ENCODE measurements around the gene TBX2. TPM values are rescaled to one million over a fixed set of nuclear protein-coding genes. Genes with fewer than 3 reads are reported as not detected.

Gene TBX2
- total RNA-seq, 5 donors from 2014 or later (not counting 1 experiment from before 2014, with no cell fraction given), result 0.26 to 0.82 (median 0.32) TPM; not detected in 2

DNA sequence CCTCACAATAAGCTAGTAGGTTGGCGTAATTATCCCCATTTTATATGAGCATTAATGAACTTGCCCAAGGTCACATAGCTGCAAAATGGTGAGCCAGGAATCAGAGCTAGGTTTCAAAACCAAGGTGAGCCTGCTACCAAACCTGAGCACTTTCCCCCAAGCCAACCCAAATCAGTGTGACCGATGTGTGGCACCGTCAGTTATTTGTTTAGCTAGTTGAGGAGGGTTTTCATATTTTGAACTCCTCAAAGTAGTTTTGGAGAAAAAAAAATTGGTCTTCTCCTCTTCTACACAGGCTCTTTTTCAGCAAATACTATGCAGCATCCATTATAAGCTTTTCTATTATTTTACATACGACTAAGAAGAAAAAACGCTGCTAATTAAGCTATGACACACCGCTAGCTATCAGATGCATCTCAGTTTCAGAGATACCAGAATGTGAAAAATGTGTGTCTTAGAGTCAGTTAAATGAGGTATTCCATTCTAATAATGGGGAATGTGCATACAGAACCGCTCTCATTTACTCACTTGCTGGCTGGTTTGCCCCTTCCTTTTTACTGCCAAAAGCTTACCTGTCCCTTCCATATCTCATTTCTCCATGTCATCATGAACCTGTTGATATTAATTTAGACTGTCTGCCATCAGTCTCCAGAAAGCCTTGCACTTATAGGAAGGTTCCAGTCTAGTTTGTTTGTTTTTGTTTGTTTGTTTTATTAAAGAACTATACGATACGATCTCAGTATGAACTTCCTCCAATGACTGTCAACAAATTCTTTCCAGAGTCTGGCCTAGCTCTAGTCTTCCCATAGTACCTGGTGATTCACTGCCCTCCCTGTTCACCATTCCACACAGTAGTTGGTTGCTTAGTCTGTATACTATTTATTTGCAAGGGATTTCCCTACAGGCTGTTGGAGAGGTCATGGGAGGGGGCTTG is 50.3 kb downstream of the TBX2 start:
- H3K4me3 Mint-ChIP-seq, result no peak overlapping the region
- ChIA-PET CTCF (interaction anchor here in 1 of 2 donors (0.5 to 0.8 kb wide), 2 partner anchors 35 to 677 kb away, joined by 3 read pairs; no protein-coding TSS in a partner anchor), POLR2A (interaction anchor here in 1 of 2 donors (0.6 kb wide), 1 partner anchor 158 kb away, joined by 8 read pairs; no protein-coding TSS in a partner anchor)
- no peaks in the 10 kb centered on the region for H3K36me3 Mint-ChIP-seq
- H3K4me3 ChIP-seq (ENCODE audit: control insufficient read depth in 1 of 2, extremely low read depth in 1 of 2, low read length in 1 of 2), result no peak overlapping the region
- no CpG with 5 or more reads among the region's 9 CpGs for WGBS (ENCODE audit: insufficient coverage)
- peaks cover 27 to 51% of the 10 kb centered on the region in 2 experiments for H3K27me3 ChIP-seq (replicated peaks in 1 of 2; ENCODE audit: control insufficient read depth in 2 of 2, extremely low read depth in 1 of 2, insufficient read depth in 2 of 2, low read length in 1 of 2)
- peaks cover 19 to 22% (median 19%) of the 10 kb centered on the region in 3 donors for H3K4me1 Mint-ChIP-seq
- no peaks in the 10 kb centered on the region for H3K36me3 ChIP-seq (ENCODE audit: control insufficient read depth in 2 of 2, extremely low read depth in 1 of 2, insufficient read depth in 1 of 2, low read length in 1 of 2)
- ATAC-seq (replicated peaks in 1 of 4) (no peak), DNase-seq (no peak)
- H3K27me3 Mint-ChIP-seq, result peaks cover 58 to 67% of the 10 kb centered on the region in 2 donors
- peaks cover 0 to 21% of the 10 kb centered on the region in 2 experiments for H3K4me1 ChIP-seq (ENCODE audit: control insufficient read depth in 1 of 2, extremely low read depth in 1 of 2, insufficient read depth in 2 of 2, low read length in 2 of 2)
- H3K9me3 ChIP-seq, result no peaks in the 10 kb centered on the region
- no peaks in the 10 kb centered on the region for H3K9me3 Mint-ChIP-seq
- no peak overlapping the region for H3K27ac Mint-ChIP-seq
- no peak overlapping the region for H3K27ac ChIP-seq (ENCODE audit: low read length)

DNA sequence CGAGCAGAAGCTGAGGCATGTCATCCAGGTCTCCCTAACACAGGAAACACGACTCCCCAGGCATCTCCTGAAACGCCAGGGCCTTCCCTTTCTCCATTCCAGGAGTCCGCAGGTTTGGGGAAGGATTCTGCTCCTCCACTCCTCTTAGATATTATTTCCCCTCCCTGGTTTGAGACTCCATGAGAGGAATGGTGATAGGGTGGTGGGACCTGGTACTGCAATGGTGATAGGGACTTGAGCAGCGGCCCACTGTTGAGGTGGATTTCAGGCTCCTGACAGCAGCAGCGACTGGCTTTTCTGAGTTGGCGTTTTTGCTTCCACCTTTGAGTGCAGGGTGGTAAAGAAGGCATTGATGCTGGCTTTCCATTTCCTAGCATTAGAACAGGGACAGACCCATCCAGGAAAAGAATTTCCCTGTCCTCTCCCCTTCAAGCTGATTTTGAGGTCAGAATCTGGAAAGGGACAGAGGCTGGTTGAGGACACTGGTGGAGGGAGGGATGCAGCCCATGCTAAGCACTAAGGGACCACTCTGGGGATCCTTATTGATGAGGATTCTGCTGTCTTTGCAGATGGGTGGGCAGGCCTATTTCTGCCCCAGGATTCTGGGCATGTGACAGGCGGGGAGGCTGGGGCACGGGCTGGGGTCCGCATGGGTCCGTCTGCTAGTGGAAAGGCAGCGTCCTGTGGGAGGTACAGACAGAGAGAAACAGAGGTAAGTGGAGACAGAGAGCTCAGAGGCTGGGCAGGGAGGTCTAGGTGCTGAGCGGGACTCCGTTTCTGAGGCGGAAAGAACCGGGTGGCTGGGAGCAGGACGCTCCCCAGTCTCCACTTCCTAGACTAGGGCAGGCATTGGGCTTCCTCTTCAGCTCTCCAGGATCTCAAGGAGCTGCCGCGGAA is 51.2 kb downstream of the TBX2 start:
- Histone ChIP-seq H3K4me3 (ENCODE audit: control insufficient read depth in 1 of 2, extremely low read depth in 1 of 2, low read length in 1 of 2) (no peak overlapping the region), H3K4me1 (ENCODE audit: control insufficient read depth in 1 of 2, extremely low read depth in 1 of 2, insufficient read depth in 2 of 2, low read length in 2 of 2) (peaks cover 0 to 26% of the 10 kb centered on the region in 2 experiments), H3K9me3 (no peaks in the 10 kb centered on the region), H3K27ac (ENCODE audit: low read length) (no peak overlapping the region), H3K36me3 (ENCODE audit: control insufficient read depth in 2 of 2, extremely low read depth in 1 of 2, insufficient read depth in 1 of 2, low read length in 1 of 2) (no peaks in the 10 kb centered on the region), H3K27me3 (replicated peaks in 1 of 2; ENCODE audit: control insufficient read depth in 2 of 2, extremely low read depth in 1 of 2, insufficient read depth in 2 of 2, low read length in 1 of 2) (peaks cover 31 to 53% of the 10 kb centered on the region in 2 experiments)
- Mint-ChIP-seq H3K27ac (no peak overlapping the region), H3K9me3 (no peaks in the 10 kb centered on the region), H3K4me1 (peaks cover 25 to 30% (median 26%) of the 10 kb centered on the region in 3 donors), H3K27me3 (peaks cover 61 to 68% of the 10 kb centered on the region in 2 donors), H3K4me3 (peak overlapping the region in 2 of 3 donors; percentile 46 to 63), H3K36me3 (no peaks in the 10 kb centered on the region)
- ATAC-seq (replicated peaks in 1 of 4) (no peak), DNase-seq (no peak)
- CTCF ChIA-PET, result no interaction called here
- POLR2A ChIA-PET, result no interaction called here
- WGBS (ENCODE audit: insufficient coverage), result 38% methylated on average over 13 of the region's 19 CpGs

DNA sequence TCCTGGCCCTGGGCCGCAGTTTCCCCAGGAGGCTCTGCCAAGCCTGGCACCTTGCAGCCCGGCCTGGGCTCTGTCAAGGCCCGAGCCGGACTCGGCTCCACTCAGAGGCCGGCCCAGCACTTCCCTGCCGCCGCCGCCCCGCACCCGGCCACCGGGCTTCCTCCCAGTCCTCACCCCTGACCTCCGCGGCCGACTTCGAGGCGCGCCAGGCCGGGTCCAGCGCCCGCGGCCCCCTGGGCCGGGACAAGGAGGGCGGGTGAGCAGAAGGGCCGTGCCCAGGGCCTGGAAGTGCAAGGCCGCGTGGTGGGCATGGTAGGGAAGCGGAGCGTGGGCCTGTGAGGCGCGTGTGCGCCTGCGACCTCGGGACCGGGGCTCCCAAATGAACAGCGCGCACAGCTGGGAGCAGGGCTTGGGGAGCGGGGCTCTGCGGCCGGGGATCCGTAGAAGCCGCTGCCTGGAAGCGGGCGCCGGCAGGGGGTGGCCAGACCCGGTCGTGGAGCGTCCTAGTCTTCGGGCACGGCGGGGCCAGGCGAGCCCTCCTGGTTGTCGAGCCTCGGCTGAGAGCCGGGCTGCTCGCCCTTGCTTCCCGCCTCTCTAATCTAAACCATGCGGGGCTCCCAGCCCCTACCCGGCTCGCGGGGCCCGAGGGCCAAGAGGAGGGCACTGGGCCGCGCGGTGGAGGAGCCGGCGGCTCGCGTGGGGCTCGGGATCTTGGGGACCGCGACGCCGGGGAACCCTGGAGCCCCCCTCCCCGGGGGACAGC is 52.1 kb downstream of the TBX2 start:
- no peaks in the 10 kb centered on the region for H3K9me3 Mint-ChIP-seq
- no peak for DNase-seq
- no peaks in the 10 kb centered on the region for H3K9me3 ChIP-seq
- H3K27me3 Mint-ChIP-seq, result peaks cover 56 to 69% of the 10 kb centered on the region in 2 donors
- peak overlapping the region in 1 of 2 donors; percentile 32 for H3K4me3 ChIP-seq (ENCODE audit: control insufficient read depth in 1 of 2, extremely low read depth in 1 of 2, low read length in 1 of 2)
- peak overlapping the region in 1 of 3 donors; percentile 63 for H3K4me3 Mint-ChIP-seq
- no peaks in the 10 kb centered on the region for H3K36me3 Mint-ChIP-seq
- ChIA-PET POLR2A (no interaction called here), CTCF (no interaction called here)
- H3K4me1 Mint-ChIP-seq, result peaks cover 25 to 30% (median 27%) of the 10 kb centered on the region in 3 donors
- peaks cover 0 to 33% of the 10 kb centered on the region in 2 experiments for H3K4me1 ChIP-seq (ENCODE audit: control insufficient read depth in 1 of 2, extremely low read depth in 1 of 2, insufficient read depth in 2 of 2, low read length in 2 of 2)
- peaks cover 31 to 60% of the 10 kb centered on the region in 2 experiments for H3K27me3 ChIP-seq (replicated peaks in 1 of 2; ENCODE audit: control insufficient read depth in 2 of 2, extremely low read depth in 1 of 2, insufficient read depth in 2 of 2, low read length in 1 of 2)
- 6% methylated on average over 63 of the region's 75 CpGs for WGBS (ENCODE audit: insufficient coverage)
- no peak overlapping the region for H3K27ac Mint-ChIP-seq
- no peaks in the 10 kb centered on the region for H3K36me3 ChIP-seq (ENCODE audit: control insufficient read depth in 2 of 2, extremely low read depth in 1 of 2, insufficient read depth in 1 of 2, low read length in 1 of 2)
- H3K27ac ChIP-seq (ENCODE audit: low read length), result no peak overlapping the region
- ATAC-seq (replicated peaks in 1 of 4), result peak; percentile 18 to 30 (median 29)

DNA sequence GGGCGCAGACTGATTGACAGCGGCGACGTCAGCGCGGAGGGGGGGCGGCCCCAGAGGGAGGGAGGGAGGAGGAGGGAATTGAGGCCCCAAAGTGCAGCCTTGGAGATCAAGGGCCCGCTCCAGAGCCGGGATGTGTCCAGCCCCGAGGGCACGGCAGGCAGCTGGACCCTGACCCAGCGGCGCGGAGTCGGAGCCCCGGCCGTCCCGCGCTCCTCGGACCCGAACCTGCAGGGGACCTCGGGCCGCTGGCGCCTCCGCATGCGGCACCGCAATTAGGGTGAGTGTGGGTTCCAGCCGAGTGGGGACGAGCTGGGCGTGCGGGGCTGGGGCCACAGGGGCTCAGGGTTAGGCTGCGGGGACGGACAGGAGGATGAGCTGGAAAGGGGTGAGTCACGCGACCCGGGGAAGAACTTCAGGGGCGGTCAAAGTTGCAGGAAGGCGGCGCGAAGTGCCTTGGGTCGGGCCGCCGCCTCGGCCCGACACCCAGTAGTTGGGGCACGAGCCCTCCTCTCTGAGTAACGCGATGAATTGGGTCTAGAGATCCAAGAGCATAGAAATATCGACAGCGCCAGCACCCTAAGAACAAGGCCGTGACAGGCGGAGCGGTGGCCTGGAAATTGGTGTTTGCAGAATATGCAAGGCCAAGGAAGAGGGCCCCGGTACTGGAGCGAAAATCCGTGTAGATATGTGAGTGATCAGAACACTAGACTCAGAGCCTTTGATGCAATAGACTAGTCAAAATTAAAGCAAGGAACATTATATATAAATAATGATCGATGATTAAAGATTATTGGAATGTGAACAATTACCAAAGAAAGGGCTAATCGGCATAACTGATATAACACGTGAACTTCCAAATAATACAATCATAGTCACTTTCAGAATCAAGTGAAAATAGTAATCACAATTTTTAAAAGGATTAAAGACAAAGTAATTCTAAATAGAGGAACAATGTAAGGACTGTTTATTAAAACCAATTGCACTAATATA is 53.0 kb downstream of the TBX2 start, which contains the start of gene TBX4:
TSS of gene TBX4 (plus strand) at position 122 of the 990 bp plus-strand sequence. CDS start 4,069 bp downstream, outside the sequence.
- Mint-ChIP-seq H3K27ac (no peak within 1 kb of the TSS), H3K27me3 (peaks cover 58 to 67% of the 10 kb centered on the region in 2 donors), H3K9me3 (no peaks in the 10 kb centered on the region), H3K4me1 (peaks cover 31 to 35% (median 35%) of the 10 kb centered on the region in 3 donors), H3K4me3 (peak within 1 kb of the TSS; percentile 57 to 63 (median 59)), H3K36me3 (no peaks in the 10 kb centered on the region)
- 17% methylated on average over 52 of the region's 59 CpGs for WGBS (ENCODE audit: insufficient coverage)
- ChIA-PET POLR2A (no interaction called here), CTCF (interaction anchor here in 1 of 2 donors (0.7 kb wide), 1 partner anchor 130 kb away, joined by 3 read pairs; no protein-coding TSS in a partner anchor)
- H3K27ac ChIP-seq (ENCODE audit: low read length), result no peak within 1 kb of the TSS
- H3K4me3 ChIP-seq (ENCODE audit: control insufficient read depth in 1 of 2, extremely low read depth in 1 of 2, low read length in 1 of 2), result peak within 1 kb of the TSS in 1 of 2 donors; percentile 32
- H3K9me3 ChIP-seq, result no peaks in the 10 kb centered on the region
- no peaks in the 10 kb centered on the region for H3K36me3 ChIP-seq (ENCODE audit: control insufficient read depth in 2 of 2, extremely low read depth in 1 of 2, insufficient read depth in 1 of 2, low read length in 1 of 2)
- H3K27me3 ChIP-seq (replicated peaks in 1 of 2; ENCODE audit: control insufficient read depth in 2 of 2, extremely low read depth in 1 of 2, insufficient read depth in 2 of 2, low read length in 1 of 2), result peaks cover 28 to 64% of the 10 kb centered on the region in 2 experiments
- DNase-seq, result no peak
- ATAC-seq (replicated peaks in 1 of 4), result peak in 3 of 4 experiments; percentile 24 to 36 (median 28)
- peaks cover 0 to 41% of the 10 kb centered on the region in 2 experiments for H3K4me1 ChIP-seq (ENCODE audit: control insufficient read depth in 1 of 2, extremely low read depth in 1 of 2, insufficient read depth in 2 of 2, low read length in 2 of 2)
